HuH-7.5 (cell line): Measurements from ENCODE around the gene TXNRD3.
"Not testable (repeated sequence)": the region's sequence is repeated elsewhere in the genome, so short reads cannot be mapped to it uniquely, and the experiment has no call there.

ENCODE experiments used
- DNase-seq: peaks from one replicate; pipeline ENCODE4 v3.0.0; 2011; ENCODE audit warnings: low spot score

The TXNRD3 gene

DNA sequence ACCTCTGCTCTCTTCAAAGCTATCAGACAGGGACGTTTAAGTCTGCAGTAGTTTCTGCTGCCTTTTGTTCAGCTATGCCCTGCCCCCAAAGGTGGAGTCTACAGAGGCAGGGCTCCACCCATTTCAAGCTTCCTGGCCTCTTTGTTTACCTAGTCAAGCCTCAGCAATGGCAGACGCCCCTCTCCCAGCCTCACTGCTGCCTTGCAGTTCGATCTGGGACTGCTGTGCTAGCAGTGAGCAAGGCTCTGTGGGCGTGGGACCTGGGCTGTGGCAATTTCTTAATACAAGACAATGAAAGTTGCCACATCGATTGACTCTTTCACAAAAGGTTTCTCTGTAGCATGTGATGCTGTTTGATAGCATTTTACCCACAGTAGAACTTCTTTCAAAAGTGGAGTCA is 63.4 kb downstream of the TXNRD3 start:
- not testable (repeated sequence) for DNase-seq

DNA sequence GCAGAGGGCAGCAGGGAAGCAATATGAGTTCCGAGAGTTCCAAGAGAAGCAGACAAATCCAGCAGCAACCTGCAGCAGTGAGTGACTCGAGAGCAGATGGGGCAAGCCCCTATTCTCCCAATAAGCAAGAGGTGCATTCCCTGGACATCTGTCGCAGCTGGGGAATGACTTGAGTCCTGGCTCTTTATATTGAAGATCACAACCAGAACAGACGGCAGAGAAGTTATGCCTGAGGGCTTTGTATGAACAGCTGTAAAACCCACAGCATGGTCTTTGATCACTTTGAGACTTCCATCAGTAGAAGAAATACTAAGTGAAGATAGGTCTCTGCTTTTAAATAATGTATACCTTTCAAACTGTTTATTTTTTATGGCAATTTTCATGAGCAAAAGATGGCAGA is 72.6 kb downstream of the TXNRD3 start:
- no peak for DNase-seq

DNA sequence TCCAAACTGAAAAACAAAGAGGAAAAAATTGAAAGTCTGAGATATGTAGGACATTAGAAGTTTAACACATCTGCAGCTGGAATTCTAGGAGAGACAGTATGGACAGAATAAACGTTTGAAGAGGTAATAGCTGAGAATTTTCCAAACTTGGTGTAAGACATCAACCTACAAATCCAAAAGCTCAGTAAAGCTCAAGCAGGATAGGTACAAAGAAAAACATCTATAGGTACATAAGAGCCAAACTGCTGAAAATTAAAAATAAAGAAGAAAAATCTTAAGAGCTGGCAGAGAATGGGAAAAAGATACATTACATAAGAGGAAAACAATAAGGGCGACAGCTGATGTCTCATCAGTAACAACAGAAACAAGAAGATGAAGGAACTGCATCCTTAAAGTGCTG is 73.4 kb downstream of the TXNRD3 start:
- DNase-seq: no peak

DNA sequence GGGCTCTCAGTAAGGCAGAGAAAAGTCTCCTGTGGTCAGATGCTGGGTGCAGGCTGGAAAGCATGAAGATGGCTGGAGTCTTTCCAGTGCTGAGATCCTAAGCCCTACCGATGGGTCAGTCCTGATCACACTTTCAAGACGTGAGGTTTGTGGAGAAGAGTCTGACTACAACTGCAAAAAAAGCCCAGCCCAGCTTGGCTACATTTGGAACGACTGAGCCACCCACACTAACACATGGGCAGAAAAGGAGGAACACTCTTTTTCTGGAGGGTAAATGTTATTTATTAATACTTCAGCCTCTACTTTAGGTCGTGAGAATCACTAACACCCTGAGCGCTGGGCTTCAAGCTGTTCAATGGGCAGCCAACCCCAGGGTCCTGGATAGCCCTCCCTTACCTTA is 74.2 kb downstream of the TXNRD3 start:
- DNase-seq: no peak

DNA sequence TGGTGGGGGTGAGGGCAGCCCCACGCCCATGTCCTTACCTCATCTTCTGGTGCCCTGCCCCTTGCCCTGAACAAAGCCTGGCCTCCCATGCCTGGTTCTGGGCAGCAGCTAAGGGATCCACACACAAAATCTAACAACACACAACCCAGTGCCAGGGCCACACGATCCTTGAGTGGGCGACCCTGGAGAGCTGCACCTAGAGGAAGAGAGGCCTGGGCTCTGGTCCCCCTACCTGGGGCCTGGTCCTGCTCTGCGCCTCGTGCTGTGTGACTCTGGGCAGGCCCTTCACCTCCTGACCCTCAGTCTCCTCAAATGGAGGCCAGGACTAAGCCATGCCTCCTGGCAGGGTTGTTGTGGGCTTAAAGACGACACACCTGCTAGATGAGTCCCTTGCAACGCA is 76.2 kb downstream of the TXNRD3 start:
- DNase-seq: no peak

DNA sequence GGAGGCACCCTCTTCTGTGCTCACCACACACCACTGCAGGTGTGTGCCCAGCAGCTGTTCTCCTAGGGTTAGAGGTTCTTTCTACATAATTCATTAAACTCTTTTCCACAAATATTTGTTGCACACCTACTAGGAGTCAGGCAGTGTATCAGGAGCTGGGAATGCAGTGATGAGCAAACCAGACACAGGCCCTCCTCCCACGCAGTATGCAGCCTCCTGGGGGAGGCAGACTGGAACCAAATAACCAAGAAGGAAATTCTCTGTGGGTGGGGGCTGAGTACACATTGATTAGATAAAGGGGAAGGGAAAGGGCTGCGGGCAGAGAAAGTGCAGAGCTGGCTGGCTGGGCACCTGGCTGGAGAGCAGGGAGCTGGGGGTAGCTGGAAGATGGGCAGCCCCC is 77.7 kb downstream of the TXNRD3 start:
- no peak for DNase-seq

DNA sequence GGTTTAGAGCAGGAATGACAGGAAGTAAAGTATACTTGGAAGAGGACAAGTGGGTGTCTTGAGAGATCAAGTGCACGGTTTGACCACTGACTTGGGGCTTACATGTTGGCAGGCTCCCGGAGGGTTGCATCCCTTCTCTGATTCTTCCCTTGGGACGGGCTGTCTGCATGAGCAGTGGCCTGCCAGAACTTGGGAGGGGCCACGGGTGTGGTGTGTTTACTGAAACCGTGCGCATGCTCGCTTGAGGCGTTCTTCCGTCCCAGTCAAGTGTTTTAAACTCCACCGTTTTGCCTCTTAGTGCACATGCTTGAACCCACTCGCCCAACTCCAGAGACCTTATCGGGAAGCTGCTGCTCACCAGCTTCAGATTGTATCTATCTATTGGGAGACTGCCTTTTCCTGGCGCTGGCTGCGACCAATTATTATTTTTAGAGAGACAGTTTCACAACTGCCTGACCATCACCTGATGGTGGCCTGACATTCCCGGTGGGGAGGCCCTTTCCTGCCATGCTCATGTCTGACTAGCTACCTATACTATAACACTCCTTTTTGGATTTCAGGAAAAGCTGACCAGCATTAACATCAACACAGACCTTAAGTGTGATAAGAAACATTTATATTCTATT is 81.3 kb downstream of the TXNRD3 start:
- no peak for DNase-seq

DNA sequence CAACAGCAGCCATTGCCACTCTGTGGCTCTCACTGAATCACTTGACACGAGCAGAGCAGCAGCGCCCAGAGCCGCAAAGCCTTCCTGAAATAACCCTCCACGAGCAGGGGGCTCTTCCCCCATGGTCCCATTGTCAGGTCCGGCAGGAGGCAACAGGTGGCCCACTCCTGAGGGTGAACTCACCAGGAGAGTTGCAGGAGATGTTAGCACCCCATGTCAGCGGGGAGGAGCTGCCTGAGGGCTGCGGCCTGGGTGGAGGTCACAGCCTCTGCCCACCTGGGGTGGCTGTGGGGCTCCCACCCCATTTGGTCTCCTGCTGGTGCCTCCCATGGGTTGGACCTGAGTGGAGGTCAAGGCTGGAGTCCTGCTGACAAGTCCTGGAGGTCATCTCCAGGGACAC is 83.8 kb downstream of the TXNRD3 start:
- no peak for DNase-seq

DNA sequence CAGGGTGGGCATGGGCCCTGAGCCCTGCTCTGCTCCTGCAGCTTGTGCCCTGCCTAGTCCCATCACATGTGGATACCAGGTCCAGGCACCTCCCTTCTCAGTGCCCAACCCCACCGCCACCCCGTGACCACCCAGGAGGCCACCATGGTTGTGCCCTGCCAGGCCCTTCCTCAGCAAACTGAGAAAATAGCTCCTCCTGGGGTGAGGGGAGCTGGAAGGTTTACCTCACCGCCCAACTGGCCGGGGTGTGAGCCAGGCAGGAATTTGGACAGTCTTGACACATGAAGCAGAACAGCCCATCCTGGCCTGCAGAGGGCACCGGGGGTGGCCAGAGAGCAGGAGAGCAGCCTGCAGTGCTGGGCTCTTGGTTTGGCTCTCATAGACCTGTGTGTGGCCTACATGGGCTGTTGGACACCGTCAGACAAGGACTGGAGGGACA is 84.8 kb downstream of the TXNRD3 start:
- DNase-seq: no peak

DNA sequence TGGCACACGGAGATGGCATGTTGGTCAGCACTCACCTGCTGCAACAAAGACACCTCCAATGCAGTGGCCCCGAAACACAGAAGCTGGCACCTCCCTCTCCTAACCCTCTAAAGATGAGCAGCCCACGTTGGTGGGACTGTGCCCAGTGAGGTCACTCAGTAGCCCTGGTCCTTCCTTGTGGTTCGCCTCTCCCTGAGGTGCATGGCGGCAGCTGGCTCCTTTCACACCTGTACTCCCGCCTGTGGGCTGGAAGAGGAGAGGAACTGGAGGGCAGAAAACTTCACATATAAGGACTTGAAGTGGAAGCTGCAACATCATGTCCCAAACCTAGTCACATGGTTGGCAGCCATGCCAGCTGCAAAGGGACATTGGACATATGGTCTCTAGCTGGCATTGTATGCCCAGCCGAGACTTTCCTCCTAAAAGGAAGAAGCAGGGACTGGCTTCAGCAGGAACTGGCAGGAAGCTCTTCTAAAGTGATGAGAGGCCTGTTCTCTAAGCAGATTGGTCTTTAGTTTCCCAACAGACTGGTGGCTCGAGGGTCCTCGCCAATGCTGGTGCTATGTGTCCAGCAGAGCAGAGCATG is 85.4 kb downstream of the TXNRD3 start:
- DNase-seq: no peak

DNA sequence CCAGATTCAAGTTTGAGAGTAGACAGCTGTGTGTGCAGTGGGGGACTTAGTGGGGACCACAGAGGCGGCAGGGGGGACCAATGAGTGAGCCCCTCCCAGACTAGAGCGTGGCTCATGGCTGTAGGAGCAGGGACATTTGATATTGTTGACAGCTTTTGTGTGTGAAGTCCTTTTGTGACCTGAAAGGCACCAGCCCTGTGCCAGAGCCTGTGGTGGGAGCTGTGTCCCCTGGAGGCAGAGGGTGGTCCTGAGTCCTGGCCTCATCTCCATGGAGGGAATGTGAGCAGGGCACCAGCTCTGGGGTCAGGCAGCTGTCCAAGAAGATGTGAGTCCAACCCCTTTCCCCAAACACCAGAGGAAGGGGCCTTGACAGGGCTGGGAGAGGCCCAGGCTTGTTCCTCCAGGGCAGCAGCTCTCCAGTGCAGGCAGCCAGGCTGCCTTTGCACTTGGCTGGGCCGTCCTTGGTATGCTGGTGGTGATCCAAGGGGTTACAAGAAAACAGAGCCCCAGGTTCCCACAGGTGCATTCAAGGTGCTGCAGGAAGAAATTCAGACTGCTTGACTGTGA is 86.1 kb downstream of the TXNRD3 start:
- DNase-seq: no peak

DNA sequence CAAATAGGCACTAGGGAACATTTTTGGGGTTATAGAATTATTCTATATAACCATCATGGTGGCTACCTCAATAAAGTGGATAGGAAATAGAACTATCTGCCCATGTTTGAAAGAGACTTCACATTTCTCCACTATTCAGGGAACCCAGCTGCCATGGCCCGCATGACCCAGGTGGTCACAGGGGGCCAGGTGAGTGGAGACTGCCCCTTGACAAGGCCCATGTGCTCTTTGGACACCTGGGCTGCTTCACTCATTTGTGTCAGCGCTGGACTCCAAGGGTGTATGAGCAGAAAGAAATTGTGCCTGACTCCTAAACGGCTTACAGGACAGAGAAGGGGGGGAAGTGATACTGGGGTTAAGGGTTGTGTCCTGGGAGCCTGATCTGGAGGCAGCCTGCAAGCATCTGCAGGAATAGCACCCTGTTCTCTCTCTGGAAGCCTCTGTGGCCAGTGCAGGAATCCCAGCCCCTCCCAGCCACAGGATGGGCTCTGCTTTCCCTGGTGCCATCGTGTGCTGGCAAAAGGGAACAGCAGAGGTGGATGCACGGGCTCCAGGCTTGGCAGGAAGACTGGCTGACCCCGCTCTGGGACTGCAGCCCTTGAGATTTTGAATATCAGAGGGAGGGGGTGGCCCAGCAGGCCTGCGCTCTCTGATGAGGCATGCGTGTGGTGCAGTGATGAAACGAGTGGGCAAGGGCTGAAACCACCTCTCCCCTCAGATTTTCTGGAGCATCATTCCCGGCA is 87.1 kb downstream of the TXNRD3 start:
- DNase-seq: no peak

DNA sequence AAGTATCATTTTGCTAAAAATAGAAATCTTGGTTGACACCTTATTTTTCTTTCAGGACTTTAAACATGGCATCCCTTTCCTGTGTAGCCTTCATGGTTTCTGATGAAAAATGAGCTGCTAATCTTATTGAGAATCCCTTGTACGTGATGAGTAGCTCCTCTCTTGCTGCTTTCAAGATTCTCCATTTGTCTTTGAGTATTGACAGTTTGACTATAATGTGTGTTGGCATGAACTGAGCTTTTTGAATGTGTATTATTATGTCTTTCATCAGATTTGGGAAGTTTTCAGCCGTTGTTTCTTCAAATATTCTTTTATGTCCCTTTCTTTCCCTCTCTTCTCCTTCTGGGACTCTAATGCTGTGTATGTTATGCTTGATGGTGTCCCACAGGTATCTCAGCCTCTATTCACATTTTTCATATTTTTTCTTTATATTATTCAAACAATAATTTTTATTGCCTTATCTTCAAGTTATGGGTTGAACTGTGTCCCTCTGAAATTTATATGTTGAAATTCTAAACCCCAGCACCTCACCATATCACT is 92.1 kb downstream of the TXNRD3 start:
- no peak for DNase-seq

DNA sequence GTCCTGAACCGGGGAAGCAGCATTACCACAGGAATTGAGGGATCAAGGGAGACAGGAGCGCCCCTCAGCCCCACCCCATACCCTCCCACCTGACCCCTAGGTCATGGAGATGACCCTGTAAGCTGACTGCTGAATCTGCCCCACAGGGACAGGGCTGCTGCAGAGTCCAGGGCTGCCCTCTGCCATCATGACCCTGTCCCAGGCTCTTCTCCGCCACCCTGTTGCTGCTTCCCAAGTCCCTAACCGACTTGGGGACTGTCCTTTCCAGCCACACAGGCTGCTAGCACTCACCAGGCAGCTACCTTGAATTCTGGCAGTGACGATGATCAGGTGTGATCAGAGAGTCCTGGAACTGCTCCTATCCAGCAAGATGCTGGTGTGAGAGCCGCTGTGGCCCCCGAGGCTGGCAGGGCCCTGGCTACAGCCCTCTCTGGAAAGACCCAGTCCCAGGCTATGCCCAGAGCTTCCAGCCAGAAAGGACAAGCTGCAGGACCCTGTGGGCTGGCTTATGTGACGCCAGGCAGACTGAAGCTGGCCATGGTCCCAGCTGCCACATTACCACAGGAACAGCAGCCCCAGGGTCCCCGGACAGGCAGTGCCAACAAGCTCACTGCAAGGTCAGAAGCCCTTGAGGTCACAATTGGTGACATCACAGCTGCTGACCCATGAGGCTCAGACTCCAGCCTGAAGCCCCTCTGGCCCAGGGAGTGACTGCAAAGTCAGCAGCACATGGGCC is 96.4 kb downstream of the TXNRD3 start, which contains the start of gene C3orf22:
C3orf22 (minus strand) TSS at position 597 of the 736 bp plus-strand sequence. CDS start 5,542 bp downstream, outside the sequence.
- no peak for DNase-seq

DNA sequence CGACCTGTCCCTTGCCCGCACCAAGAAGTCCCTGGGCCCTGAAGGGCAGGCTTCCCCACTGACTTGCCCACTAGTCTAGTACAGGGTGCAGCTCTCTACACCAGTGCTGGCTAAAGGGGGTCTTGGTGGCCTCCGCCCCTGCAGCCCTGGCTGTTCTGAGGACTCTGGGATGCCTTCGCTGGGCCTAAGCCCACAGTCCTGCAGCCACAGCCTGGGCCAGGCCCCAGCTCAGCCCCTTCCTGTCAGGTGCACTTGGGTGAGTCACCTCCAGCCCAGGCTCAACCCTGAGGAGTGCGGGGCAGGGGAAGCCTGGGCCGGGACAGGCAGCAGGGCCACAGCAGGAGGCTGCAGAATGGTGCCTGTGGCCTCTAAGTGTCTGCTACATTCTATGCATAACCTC is 97.2 kb downstream of the TXNRD3 start:
- DNase-seq: no peak

DNA sequence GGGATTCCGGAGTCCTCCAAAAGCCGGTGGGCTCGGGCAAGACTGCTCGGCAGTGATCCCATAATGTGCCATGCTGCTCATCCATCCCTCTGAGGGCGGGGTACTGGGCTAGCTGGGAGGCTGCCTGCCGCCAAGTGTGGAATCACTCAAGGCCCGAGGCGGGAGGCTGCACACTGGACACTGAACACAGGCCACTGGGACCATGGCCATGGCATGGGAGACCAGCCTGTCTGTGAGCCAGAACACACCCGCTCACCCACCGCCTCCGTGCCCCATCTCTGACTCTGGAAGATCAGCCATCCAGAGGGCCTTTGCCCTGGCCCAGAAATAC is 97.5 kb downstream of the TXNRD3 start:
- DNase-seq: no peak
